H9 (cell line): ENCODE results near the gene EHBP1. TPM values are rescaled to one million over a fixed set of nuclear protein-coding genes. Genes with fewer than 3 reads are reported as not detected.

ENCODE experiments used
- DNase-seq: peaks from one replicate; pipeline ENCODE4 v3.0.0-alpha.2; 2017
- H2AFZ ChIP-seq: one replicate; pipeline ENCODE4 v1.6.1; 2013; ENCODE audit warnings: mild to moderate bottlenecking, low read length, control low read depth, moderate library complexity
- H2AK5ac ChIP-seq: 2 replicates; pipeline ENCODE4 v1.6.1; 2013; ENCODE audit warnings: low read length, control low read depth, mixed read lengths; ENCODE audit not compliant: insufficient read length
- H2BK120ac ChIP-seq: one replicate; pipeline ENCODE4 v1.6.1; 2013; ENCODE audit warnings: low read depth, mild to moderate bottlenecking, low read length, control low read depth, inconsistent platforms; ENCODE audit not compliant: poor library complexity, severe bottlenecking
- H2BK12ac ChIP-seq: 2 replicates; pipeline ENCODE4 v1.6.1; 2013; ENCODE audit warnings: low read length, control low read depth, mixed read lengths, low read depth; ENCODE audit not compliant: insufficient read length
- H2BK15ac ChIP-seq: 2 replicates; pipeline ENCODE4 v1.6.1; 2013; ENCODE audit warnings: low read depth, low read length, control low read depth
- H2BK20ac ChIP-seq: one replicate; pipeline ENCODE4 v1.6.1; 2013; ENCODE audit warnings: low read depth, mild to moderate bottlenecking, low read length, control low read depth, inconsistent platforms; ENCODE audit not compliant: poor library complexity, severe bottlenecking
- H2BK5ac ChIP-seq: 2 replicates; pipeline ENCODE4 v1.6.1; 2013; ENCODE audit warnings: low read length, control low read depth, mixed read lengths; ENCODE audit not compliant: insufficient read length
- H3K14ac ChIP-seq: 2 replicates; pipeline ENCODE4 v1.6.1; 2013; ENCODE audit warnings: low read length, control low read depth; ENCODE audit not compliant: insufficient read depth
- H3K18ac ChIP-seq: 2 replicates; pipeline ENCODE4 v1.6.1; 2013; ENCODE audit warnings: low read depth, mild to moderate bottlenecking, mixed read lengths, low read length, control low read depth; ENCODE audit not compliant: insufficient read length
- H3K23ac ChIP-seq: 2 replicates; pipeline ENCODE4 v1.6.1; 2013; ENCODE audit warnings: low read length, control low read depth, mixed read lengths, low read depth; ENCODE audit not compliant: insufficient read length
- H3K23me2 ChIP-seq: 2 replicates; pipeline ENCODE4 v1.6.1; 2013; ENCODE audit warnings: low read depth, mild to moderate bottlenecking, mixed read lengths, low read length, control low read depth; ENCODE audit not compliant: insufficient read length, poor library complexity, severe bottlenecking
- H3K27ac ChIP-seq: 2 replicates; pipeline ENCODE4 v1.5.1; 2013; ENCODE audit warnings: low read length, control low read depth, mixed read lengths, low read depth; ENCODE audit not compliant: insufficient read length
- H3K27me3 ChIP-seq: 2 replicates; pipeline ENCODE4 v1.6.1; 2013; ENCODE audit warnings: low read length, control low read depth, inconsistent platforms; ENCODE audit not compliant: insufficient read depth
- H3K4ac ChIP-seq: 2 replicates; pipeline ENCODE4 v1.6.1; 2013; ENCODE audit warnings: low read depth, mild to moderate bottlenecking, control low read depth, inconsistent platforms, low read length, moderate library complexity
- H3K4me1 ChIP-seq: 2 replicates; pipeline ENCODE4 v1.6.1; 2013; ENCODE audit warnings: low read length, control low read depth, inconsistent platforms; ENCODE audit not compliant: insufficient read depth
- H3K4me2 ChIP-seq: 2 replicates; pipeline ENCODE4 v1.6.1; 2013; ENCODE audit warnings: low read length, control low read depth, mixed read lengths; ENCODE audit not compliant: insufficient read length, insufficient read depth
- H3K56ac ChIP-seq: 2 replicates; pipeline ENCODE4 v1.6.1; 2013; ENCODE audit warnings: low read depth, mild to moderate bottlenecking, mixed read lengths, low read length, control low read depth; ENCODE audit not compliant: insufficient read length
- H3K79me1 ChIP-seq: 2 replicates; pipeline ENCODE4 v1.6.1; 2013; ENCODE audit warnings: low read depth, mild to moderate bottlenecking, moderate library complexity, low read length, control low read depth, inconsistent platforms; ENCODE audit not compliant: insufficient read depth, poor library complexity, severe bottlenecking
- H3K79me2 ChIP-seq: 2 replicates; pipeline ENCODE4 v1.6.1; 2013; ENCODE audit warnings: low read length, control low read depth, inconsistent platforms; ENCODE audit not compliant: insufficient read depth
- H3K9ac ChIP-seq: 2 replicates; pipeline ENCODE4 v1.6.1; 2013; ENCODE audit warnings: low read length, control low read depth, mixed read lengths; ENCODE audit not compliant: insufficient read length; ENCODE audit errors: extremely low read depth
- H3K9me3 ChIP-seq: one replicate; pipeline ENCODE4 v1.6.1; 2013; ENCODE audit warnings: low read depth, low read length, inconsistent platforms; ENCODE audit not compliant: control insufficient read depth
- H3T11ph ChIP-seq: one replicate; pipeline ENCODE4 v1.6.1; 2013; ENCODE audit warnings: mild to moderate bottlenecking, low read length, control low read depth, inconsistent platforms
- H4K20me1 ChIP-seq: one replicate; pipeline ENCODE4 v1.6.1; 2013; ENCODE audit not compliant: control insufficient read depth, insufficient read length, insufficient read depth
- H4K5ac ChIP-seq: 2 replicates; pipeline ENCODE4 v1.6.1; 2013; ENCODE audit warnings: low read depth, mild to moderate bottlenecking, mixed read lengths, low read length, control low read depth; ENCODE audit not compliant: insufficient read length
- H4K8ac ChIP-seq: replicated peaks from 2 replicates; pipeline ENCODE4 v1.6.1; 2013; ENCODE audit warnings: low read length, control low read depth, mixed read lengths, low read depth; ENCODE audit not compliant: insufficient read length
- H4K91ac ChIP-seq: 2 replicates; pipeline ENCODE4 v1.6.1; 2013; ENCODE audit warnings: low read depth, mild to moderate bottlenecking, moderate library complexity, mixed read lengths, low read length, control low read depth; ENCODE audit not compliant: insufficient read length
- H3K27ac Mint-ChIP-seq, 3 experiments: 2 replicates in 2 of 3; 3 replicates in 1 of 3; pipeline ENCODE4 v1.8.0; 2020 to 2021; ENCODE audit warnings: mixed read lengths in 3 of 3, mild to moderate bottlenecking in 1 of 3, moderate library complexity in 1 of 3
- H3K27me3 Mint-ChIP-seq: 2 replicates; pipeline ENCODE4 v1.8.0; 2021; ENCODE audit warnings: low read depth, mild to moderate bottlenecking, moderate library complexity, mixed read lengths
- H3K36me3 Mint-ChIP-seq, 3 experiments: 2 replicates in 2 of 3; 3 replicates in 1 of 3; pipeline ENCODE4 v1.8.0; 2020 to 2021; ENCODE audit warnings: low read depth in 3 of 3, mixed read lengths in 3 of 3; ENCODE audit not compliant: insufficient read depth in 1 of 3
- H3K4me1 Mint-ChIP-seq, 2 experiments: 2 replicates each; pipeline ENCODE4 v1.8.0; 2020; ENCODE audit warnings: mixed read lengths in 2 of 2
- H3K4me3 Mint-ChIP-seq, 2 experiments: 2 replicates in 1 of 2; 3 replicates in 1 of 2; pipeline ENCODE4 v1.8.0; 2020 to 2021; ENCODE audit warnings: mild to moderate bottlenecking in 2 of 2, mixed read lengths in 2 of 2, moderate library complexity in 1 of 2
- H3K9me3 Mint-ChIP-seq, 2 experiments: 2 replicates in 1 of 2; 3 replicates in 1 of 2; pipeline ENCODE4 v1.8.0; 2020; ENCODE audit warnings: mild to moderate bottlenecking in 2 of 2, mixed read lengths in 2 of 2, moderate library complexity in 1 of 2
- WGBS: extraction: QIAGEN DNeasy Blood & Tissue Kit; methylation state at CpG from one replicate; pipeline ENCODE4 v1.1.7; 2013; ENCODE audit warnings: missing lambda C conversion rate, low lambda C conversion rate, mixed read lengths; ENCODE audit not compliant: insufficient read length; ENCODE audit errors: extremely low coverage; 5-methylcytosine and 5-hydroxymethylcytosine counted together
- total RNA-seq: library from RNA; stranded (reverse); gene quantifications from 2 replicates; pipeline ENCODE4 v1.2.1, GENCODE V29; 2021
- TF ChIP-seq, protein P1 (sequence below): fragments of 200-600 bp; sonication (generic); conservative IDR thresholded peaks from 3 replicates; pipeline ENCODE4 v1.8.0; 2021; ENCODE audit warnings: antibody characterized with exemption, mild to moderate bottlenecking

EHBP1 gene
- total RNA-seq, 1 experiment from 2014 or later: 35.6 TPM

GRCh38 chr2:63052411-63053080 is 347.0 kb downstream of the EHBP1 start:
- no peak overlapping the region for H3K56ac ChIP-seq
- Mint-ChIP-seq H3K27ac (no peak overlapping the region), H3K36me3 (peaks cover 0 to 2% (median 0%) of the 10 kb centered on the region in 3 experiments; a peak in 2 of 7 replicates), H3K4me1 (peaks cover 61 to 73% of the 10 kb centered on the region in 2 experiments), H3K27me3 (peaks cover 95% of the 10 kb centered on the region), H3K4me3 (peak overlapping the region in 1 of 2 experiments; percentile 87; a peak in 3 of 5 replicates), H3K9me3 (peaks cover 2 to 6% of the 10 kb centered on the region in 2 experiments; a peak in 3 of 5 replicates)
- H3K4me1 ChIP-seq: peaks cover 5% of the 10 kb centered on the region; the same call in 1 of the 2 replicates
- no peaks in the 10 kb centered on the region for H3K79me2 ChIP-seq
- H3T11ph ChIP-seq: no peak overlapping the region
- no peak overlapping the region for H3K4ac ChIP-seq
- no peak overlapping the region for H3K9ac ChIP-seq
- no peak overlapping the region for H3K18ac ChIP-seq
- no peak overlapping the region for H2AFZ ChIP-seq
- no CpG with 5 or more reads among the region's 27 CpGs for WGBS
- no peak overlapping the region for H2BK15ac ChIP-seq
- H2BK120ac ChIP-seq: no peak overlapping the region
- H4K8ac ChIP-seq: no peak overlapping the region
- no peaks in the 10 kb centered on the region for H3K79me1 ChIP-seq
- H3K9me3 ChIP-seq: no peaks in the 10 kb centered on the region
- peaks cover 5% of the 10 kb centered on the region for H4K20me1 ChIP-seq
- H4K5ac ChIP-seq: no peak overlapping the region
- no peak overlapping the region for H3K14ac ChIP-seq
- H4K91ac ChIP-seq: no peak overlapping the region
- TF ChIP-seq, protein P1, sequence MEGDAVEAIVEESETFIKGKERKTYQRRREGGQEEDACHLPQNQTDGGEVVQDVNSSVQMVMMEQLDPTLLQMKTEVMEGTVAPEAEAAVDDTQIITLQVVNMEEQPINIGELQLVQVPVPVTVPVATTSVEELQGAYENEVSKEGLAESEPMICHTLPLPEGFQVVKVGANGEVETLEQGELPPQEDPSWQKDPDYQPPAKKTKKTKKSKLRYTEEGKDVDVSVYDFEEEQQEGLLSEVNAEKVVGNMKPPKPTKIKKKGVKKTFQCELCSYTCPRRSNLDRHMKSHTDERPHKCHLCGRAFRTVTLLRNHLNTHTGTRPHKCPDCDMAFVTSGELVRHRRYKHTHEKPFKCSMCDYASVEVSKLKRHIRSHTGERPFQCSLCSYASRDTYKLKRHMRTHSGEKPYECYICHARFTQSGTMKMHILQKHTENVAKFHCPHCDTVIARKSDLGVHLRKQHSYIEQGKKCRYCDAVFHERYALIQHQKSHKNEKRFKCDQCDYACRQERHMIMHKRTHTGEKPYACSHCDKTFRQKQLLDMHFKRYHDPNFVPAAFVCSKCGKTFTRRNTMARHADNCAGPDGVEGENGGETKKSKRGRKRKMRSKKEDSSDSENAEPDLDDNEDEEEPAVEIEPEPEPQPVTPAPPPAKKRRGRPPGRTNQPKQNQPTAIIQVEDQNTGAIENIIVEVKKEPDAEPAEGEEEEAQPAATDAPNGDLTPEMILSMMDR: no peak
- no peak overlapping the region for H2AK5ac ChIP-seq
- peak overlapping the region; percentile 3 for H3K4me2 ChIP-seq
- H2BK20ac ChIP-seq: no peak overlapping the region
- H2BK5ac ChIP-seq: no peak overlapping the region
- DNase-seq: no peak
- H3K23ac ChIP-seq: no peak overlapping the region
- H3K27ac ChIP-seq: no peak overlapping the region
- H3K27me3 ChIP-seq: peaks cover 72% of the 10 kb centered on the region
- H2BK12ac ChIP-seq: no peak overlapping the region
- H3K23me2 ChIP-seq: peaks cover 47% of the 10 kb centered on the region
